Kidney (tissue), 14 donors: ENCODE data around the gene NTNG1. TPM values are rescaled to one million over a fixed set of nuclear protein-coding genes. Genes with fewer than 3 reads are reported as not detected.

ENCODE experiments used
- DNase-seq, 5 donors: peaks; one replicate each; pipeline ENCODE4 v3.0.0-alpha.2; 2013 to 2020
- FAIRE-seq: peaks from 2 replicates; lab custom pipeline; 2012; peaks lifted over from hg19 to GRCh38; lab: Jason Lieb, UNC
- H3K27ac ChIP-seq, 2 donors: one replicate each; pipeline ENCODE4 v1.7.0; 2013; ENCODE audit warnings: low read depth in 2 of 2, low read length in 2 of 2, inconsistent platforms in 1 of 2
- H3K27me3 ChIP-seq: one replicate; pipeline ENCODE4 v1.7.1; 2013; ENCODE audit warnings: low read length, inconsistent platforms; ENCODE audit not compliant: control insufficient read depth, insufficient read depth
- H3K36me3 ChIP-seq, 3 donors: one replicate each; pipeline versions ENCODE4 v1.7.0 to v1.7.1; 2013; ENCODE audit warnings: low read length in 3 of 3, control low read depth in 1 of 3, inconsistent platforms in 1 of 3; ENCODE audit not compliant: insufficient read depth in 3 of 3, control insufficient read depth in 2 of 3
- H3K4me1 ChIP-seq, 3 donors: one replicate each; pipeline versions ENCODE4 v1.7.0 to v1.7.1; 2013; ENCODE audit warnings: low read length in 3 of 3, inconsistent platforms in 1 of 3, low read depth in 1 of 3; ENCODE audit not compliant: control insufficient read depth in 2 of 3, insufficient read depth in 2 of 3
- H3K4me3 ChIP-seq, 3 donors: one replicate each; pipeline versions ENCODE4 v1.7.0 to v1.8.1; 2013; ENCODE audit warnings: low read length in 3 of 3, control low read depth in 1 of 3, inconsistent platforms in 1 of 3
- H3K9ac ChIP-seq, 3 donors: one replicate each; pipeline versions ENCODE4 v1.7.0 to v1.7.1; 2013; ENCODE audit warnings: low read length in 3 of 3, control low read depth in 1 of 3, inconsistent platforms in 1 of 3
- H3K9me3 ChIP-seq, 3 donors: one replicate each; pipeline versions ENCODE4 v1.7.0 to v1.7.1; 2013; ENCODE audit warnings: low read length in 3 of 3, control low read depth in 1 of 3, inconsistent platforms in 1 of 3; ENCODE audit not compliant: control insufficient read depth in 2 of 3, insufficient read depth in 1 of 3
- CTCF ChIP-seq: IDR thresholded peaks from 3 replicates; pipeline ENCODE4 v1.5.1; 2012; ENCODE audit warnings: mild to moderate bottlenecking, moderate library complexity, borderline replicate concordance; ENCODE audit not compliant: insufficient read depth; ENCODE audit errors: extremely low read depth
- intact Hi-C: fragments of 100-400 bp; cut with DNase I; formaldehyde crosslinking; loops from one replicate; pipeline ENCODE4 v1.11.1; 2022
- polyA plus RNA-seq: library from polyadenylated mRNA; stranded (reverse); fragments of 350-450 nt; fragmentation: Illumina TruSeq; extraction: RNeasy Lipid Tissue Mini Kit (QIAGEN cat#74804); gene quantifications from one replicate; pipeline ENCODE4 v1.2.3, GENCODE V29; 2014; ENCODE audit warnings: low read depth, low replicate concordance; ENCODE audit not compliant: insufficient read depth
- total RNA-seq: library from RNA; stranded (reverse); fragmentation: NEBNext Ultra II Directional; extraction: Animal tissue kit (Norgen Biotek cat#: 25700); gene quantifications from one replicate; pipeline ENCODE4 v1.2.1, GENCODE V29; 2021
- donor health status: control.
- donor health status: control.
- donor health status: control.
- donor health status: control.
- donor health status: control.
- donor health status: DM: yes; HTN: yes; CAD: no.
- donor health status: Normal renal cell carcinoma (clear cell type).

NTNG1 gene
- total and polyA plus RNA-seq, 2 donors from 2014 or later, result 2.8 to 7.7 TPM

GRCh38 chr1:107358619-107359327 lies 217.9 kb downstream of the NTNG1 start:
- no peak overlapping the region for H3K27ac ChIP-seq

GRCh38 chr1:107359472-107360241 lies 218.8 kb downstream of the NTNG1 start:
- intact Hi-C loops, result no loop called here
- no peak overlapping the region for H3K9ac ChIP-seq
- H3K4me1 ChIP-seq, result no peaks in the 10 kb centered on the region
- no peaks in the 10 kb centered on the region for H3K9me3 ChIP-seq
- no peak for TF ChIP-seq CTCF
- FAIRE-seq (no peak), DNase-seq (no peak)
- H3K27ac ChIP-seq, result no peak overlapping the region
- no peaks in the 10 kb centered on the region for H3K27me3 ChIP-seq
- no peak overlapping the region for H3K4me3 ChIP-seq
- no peaks in the 10 kb centered on the region for H3K36me3 ChIP-seq

More at GRCh38 chr1:107358619-107359327, 217.9 kb downstream of the NTNG1 start:
- Histone ChIP-seq H3K9me3 (no peaks in the 10 kb centered on the region), H3K27me3 (no peaks in the 10 kb centered on the region), H3K36me3 (no peaks in the 10 kb centered on the region), H3K4me1 (no peaks in the 10 kb centered on the region), H3K9ac (no peak overlapping the region), H3K4me3 (no peak overlapping the region)
- no peak for TF ChIP-seq CTCF
- DNase-seq (no peak), FAIRE-seq (no peak)
- intact Hi-C loops, result no loop called here

GRCh38 chr1:107362468-107363140 lies 221.8 kb downstream of the NTNG1 start:
- DNase-seq, result no peak
- H3K9ac ChIP-seq, result no peak overlapping the region
- H3K4me3 ChIP-seq, result no peak overlapping the region
- TF ChIP-seq CTCF, result no peak
- no peaks in the 10 kb centered on the region for H3K27me3 ChIP-seq
- no peaks in the 10 kb centered on the region for H3K36me3 ChIP-seq
- H3K9me3 ChIP-seq, result no peaks in the 10 kb centered on the region
- FAIRE-seq, result no peak
- intact Hi-C loops, result no loop called here
- H3K4me1 ChIP-seq, result peaks cover 0 to 3% (median 0%) of the 10 kb centered on the region in 3 donors
- H3K27ac ChIP-seq, result no peak overlapping the region
